Muscle of arm (tissue), 12 donors: ENCODE data around the gene EYS. TPM values are rescaled to one million over a fixed set of nuclear protein-coding genes. Genes with fewer than 3 reads are reported as not detected.

Experiments
- DNase-seq: peaks from one replicate; pipeline ENCODE4 v3.0.0-alpha.2; 2013
- polyA plus RNA-seq, 12 donors: library from polyadenylated mRNA; unstranded; fragments of 120-200 nt; gene quantifications; one replicate each; pipeline ENCODE4 v1.2.1, GENCODE V29; 2013; ENCODE audit not compliant: insufficient read length in 12 of 12

Gene EYS
- polyA plus RNA-seq, 12 donors: 0.27 to 0.80 (median 0.46) TPM; not detected in 2

DNA sequence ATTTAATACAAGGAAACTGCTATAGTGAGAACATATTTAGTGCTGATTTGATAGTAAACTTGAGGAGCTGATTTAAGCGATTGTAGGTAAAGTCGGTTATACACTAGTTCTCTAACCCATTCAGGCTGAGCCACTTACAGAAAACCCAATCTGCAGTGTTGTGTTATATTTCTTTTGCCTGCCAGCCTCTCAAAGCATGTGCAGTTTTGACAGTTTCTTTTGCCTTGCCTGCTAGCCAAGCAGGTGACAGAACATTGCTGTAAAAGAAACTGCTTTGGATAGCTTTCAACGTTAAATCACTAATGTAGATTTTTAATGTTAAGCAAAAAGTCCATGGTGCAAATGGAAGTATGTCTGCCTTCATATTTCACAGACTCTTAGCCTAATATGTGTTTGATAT, 982.9 kb downstream of the EYS start:
- no peak for DNase-seq

DNA sequence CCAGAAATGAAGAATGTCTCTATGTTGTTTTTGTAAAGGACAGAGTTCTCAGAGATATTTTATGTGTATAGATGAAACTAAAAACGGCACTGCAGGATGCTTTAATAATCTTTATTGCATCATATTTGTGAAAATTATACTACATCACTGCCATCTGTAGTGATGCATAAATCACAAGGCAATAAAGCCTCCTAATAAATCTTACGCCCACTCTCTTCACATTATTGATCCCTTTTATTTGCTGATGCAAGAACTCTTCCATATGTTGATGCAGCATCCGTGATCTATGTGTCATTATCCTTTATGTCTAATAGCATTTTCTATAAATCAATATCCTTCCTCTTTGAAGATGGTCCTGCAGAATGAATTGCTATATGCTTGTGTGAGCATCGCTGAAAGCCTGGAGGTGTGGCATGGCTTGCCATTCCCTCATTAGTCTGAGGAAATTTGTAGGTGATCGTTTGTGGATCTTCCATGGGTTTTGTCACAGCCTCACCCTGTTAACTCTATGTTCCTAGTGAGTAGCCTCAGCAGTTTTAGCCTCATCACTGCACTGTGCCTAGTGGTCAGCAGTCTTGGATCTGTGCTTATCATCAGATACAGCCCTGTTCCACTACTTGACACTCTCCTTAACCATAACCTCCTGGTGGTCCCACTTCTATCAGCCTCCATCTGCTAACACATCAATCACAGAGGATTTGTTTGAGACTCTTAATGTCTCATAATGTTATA, 983.5 kb downstream of the EYS start:
- no peak for DNase-seq

- no peak for DNase-seq
Measured at GRCh38 chr6:64721865-64722264, 985.2 kb downstream of the EYS start.

- no peak for DNase-seq
Measured at GRCh38 chr6:64717281-64717680, 989.7 kb downstream of the EYS start.

- no peak for DNase-seq
Measured at GRCh38 chr6:64715624-64716023, 991.4 kb downstream of the EYS start.

GRCh38 chr6:64714073-64714472, 993.0 kb downstream of the EYS start:
- no peak for DNase-seq

DNA sequence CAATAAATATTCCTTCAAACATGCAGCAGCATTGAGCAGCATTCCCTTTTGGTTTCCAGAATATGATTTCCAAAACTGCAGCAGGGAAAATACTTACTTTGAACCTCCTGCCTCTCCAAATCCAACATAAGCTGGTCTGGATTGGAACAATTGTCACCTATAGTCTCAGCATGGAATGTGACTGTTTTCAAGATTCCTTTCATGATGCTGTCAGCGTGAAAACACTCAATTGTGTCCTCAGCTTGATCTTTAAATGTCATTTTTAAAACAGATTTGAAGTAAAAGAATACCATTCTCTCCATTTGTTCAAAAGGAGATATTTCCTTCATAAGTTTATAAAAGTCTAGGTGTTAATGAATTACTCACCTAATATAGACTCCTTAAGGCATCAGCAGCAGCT, 993.9 kb downstream of the EYS start:
- no peak for DNase-seq

- no peak for DNase-seq
Measured at GRCh38 chr6:64712606-64713005, 994.4 kb downstream of the EYS start.

GRCh38 chr6:64703922-64704321, 1003.1 kb downstream of the EYS start:
- no peak for DNase-seq

DNA sequence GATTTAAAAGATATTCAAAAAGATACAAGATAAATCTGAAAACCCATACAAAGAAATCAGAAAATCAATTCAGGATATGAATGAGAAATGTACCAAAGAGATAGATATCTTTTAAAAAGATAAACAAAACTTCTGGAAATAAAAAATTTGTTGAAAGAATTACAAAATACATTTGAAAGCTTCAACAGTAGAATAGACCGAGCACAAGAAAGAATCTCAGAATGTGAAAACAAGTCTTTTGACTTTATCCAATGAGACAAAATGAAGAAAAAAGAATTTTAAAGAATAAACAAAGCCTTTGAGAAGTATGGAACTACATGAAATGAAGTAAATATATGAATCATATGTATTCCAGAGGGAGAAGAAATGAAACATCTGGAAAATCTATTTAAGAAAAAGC, 1011.0 kb downstream of the EYS start:
- DNase-seq: no peak

DNA sequence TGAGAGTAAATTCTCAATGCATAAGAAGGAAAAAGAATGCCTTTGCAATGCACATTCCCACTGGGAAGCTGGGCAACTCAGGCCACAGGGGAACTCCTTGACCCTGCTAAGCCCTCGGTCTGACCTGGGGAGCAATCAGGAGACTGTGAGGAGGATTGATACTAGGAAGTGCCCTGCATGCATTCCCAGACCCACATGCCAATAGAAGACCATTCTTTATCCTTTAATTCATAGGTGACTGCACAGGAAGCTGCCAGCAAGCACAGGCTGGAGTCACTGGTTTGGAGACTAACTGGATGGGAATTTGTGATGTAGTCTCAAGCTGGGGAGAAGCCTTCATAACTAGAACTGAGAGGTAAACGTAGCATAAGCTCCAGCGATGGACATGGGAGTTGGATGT, 1012.7 kb downstream of the EYS start:
- no peak for DNase-seq

GRCh38 chr6:64691064-64691463, 1016.0 kb downstream of the EYS start:
- no peak for DNase-seq

DNA sequence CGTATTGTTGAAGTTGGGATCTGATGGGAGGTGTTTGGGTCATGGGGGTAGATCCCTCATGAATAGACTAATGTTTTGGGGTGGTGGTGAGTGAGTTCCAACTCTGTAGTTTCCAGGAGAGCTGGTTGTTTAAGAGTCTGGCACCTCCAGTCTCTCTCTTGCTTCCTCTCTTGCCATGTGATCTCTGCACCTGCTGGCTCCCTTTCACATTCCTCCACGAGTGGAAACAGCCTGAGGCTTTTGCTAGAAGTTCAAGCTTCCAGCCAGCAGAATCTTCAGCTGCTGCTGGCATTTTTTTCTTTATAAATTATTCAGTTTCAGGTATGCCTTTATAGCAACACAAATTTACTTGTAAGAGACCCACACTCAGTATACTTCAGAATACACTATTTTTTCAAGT, 1021.6 kb downstream of the EYS start:
- no peak for DNase-seq

DNA sequence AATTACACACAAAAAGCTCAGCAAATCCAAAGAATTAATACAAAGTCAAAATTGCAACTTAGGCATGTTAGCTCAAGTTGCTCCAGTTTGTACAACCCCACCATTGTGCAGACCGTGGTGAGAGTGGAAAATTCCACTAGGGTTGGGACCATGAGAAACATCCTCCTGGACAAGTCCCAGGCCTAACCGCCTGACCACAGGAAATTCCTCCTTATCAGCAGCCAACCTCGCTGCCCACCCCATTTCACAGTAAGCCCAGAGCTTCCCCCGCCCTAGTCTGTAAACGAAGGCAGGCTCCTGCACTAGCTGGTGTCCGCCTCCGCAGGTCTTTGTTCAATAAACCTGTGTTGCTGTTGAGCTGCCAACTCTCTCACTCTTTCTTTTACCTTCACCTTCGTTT, 1023.3 kb downstream of the EYS start:
- no peak for DNase-seq

- no peak for DNase-seq
Measured at GRCh38 chr6:64681416-64682160, 1025.4 kb downstream of the EYS start.

DNA sequence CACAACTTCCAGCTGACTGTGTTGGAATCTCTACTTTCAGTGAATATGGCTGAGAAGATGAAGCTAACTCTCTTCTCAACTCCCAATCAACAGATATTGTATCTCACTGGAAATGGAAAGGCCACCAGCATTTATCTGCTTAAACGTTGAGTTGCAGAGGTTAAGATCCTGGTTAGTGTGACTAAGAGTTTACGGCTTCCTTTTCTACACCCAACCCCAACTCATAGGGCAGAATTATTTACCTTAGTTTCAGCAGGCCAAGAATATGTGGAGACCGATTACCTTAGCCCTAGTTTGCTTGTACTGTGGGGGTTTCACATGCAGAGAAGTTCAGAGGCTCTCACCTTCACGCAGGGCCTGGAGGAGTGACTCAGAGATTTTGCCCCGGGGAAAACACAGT, 1026.6 kb downstream of the EYS start:
- no peak for DNase-seq

DNA sequence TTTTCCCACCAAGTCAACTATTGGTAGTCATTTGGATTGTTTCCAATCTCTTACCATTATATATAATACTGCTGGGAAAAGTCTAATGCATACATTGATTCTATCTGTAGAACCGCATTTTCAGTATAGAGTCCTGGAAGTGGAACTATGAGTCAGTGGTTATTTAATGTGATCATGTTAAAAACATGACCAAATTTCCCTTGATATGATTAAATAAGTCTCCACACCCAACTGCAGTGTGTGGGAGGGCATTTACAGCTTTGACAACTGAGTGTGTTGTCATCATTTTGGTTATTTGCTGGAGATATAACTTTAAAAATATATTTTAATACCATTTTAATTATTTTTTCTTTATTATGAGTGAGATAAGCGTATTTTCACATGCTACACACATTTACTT, 1027.6 kb downstream of the EYS start:
- no peak for DNase-seq

DNA sequence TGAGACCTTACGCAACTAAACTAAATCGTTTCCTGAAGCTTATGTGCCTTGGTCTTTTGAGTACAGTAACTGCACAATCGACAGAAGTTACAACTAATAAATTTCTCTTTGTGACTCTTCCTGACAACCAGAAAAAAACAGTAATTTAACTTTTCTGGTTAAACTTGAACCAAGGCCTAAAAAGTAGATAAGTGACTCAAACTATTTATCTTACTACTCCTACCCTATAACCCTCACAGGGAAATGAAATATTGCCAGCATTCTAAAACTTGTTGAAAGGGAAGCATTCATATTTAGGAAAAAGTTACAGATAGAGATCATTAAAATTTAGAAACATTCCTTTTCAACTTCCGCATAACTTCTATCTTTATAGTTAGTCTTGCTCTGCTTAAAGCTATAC, 1034.4 kb downstream of the EYS start:
- no peak for DNase-seq

DNA sequence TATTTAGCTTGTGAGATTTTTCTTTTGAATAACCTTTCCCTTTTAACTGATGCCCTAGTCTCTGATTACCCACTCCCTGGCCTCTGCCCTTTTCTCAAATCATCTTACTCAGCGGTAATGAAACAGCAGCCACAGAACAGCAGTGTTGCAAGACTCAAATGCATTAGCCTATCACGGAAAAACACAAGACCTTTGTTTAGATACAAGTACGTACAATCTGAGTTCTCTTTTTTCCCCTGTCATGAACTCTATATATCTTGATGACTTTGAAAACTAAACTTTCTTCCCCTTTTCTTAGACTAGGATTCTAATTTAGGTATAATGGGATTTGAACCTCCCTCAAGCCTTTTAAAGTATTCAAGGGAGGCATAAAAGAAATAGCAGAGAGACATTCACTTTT, 1034.9 kb downstream of the EYS start:
- DNase-seq: no peak

GRCh38 chr6:64665137-64665536, 1041.9 kb downstream of the EYS start:
- no peak for DNase-seq

- no peak for DNase-seq
Measured at GRCh38 chr6:64664480-64664879, 1042.5 kb downstream of the EYS start.

DNA sequence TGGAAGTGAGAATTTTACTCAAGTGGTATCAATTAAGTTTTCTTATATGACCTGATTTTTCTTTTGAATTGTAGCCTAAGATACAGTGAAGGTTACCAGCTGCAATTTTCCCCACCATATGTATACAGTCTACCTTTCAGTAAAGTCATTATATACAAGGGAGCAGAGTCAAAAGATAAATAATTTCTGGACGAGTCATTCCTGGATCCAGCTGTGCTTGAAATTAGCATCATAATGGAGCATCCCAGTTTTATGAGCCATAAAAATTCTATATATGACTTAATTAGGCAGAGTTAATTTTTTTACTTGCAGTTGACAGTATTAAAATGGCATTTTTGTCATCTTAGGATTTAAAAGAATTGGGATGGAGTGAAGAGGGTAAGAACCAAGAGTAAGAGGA, 1063.0 kb downstream of the EYS start:
- DNase-seq: no peak

DNA sequence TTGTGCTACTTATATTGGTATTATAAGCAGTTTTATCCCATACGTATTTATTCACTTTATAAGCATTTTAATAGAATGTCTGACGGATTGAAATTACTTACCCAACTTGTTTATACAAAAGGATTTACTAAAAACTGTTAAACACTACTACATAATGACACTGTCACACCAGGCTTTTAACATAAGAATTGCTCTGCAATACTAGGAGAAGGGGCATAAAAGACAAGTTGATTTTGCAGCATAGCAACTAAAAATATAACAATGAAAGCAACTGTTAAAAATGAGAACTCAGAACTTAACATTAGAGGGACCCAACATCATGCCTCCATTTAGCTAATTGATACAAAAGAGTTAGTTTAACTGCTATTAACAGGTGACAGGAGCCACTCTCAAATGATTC, 1076.1 kb downstream of the EYS start:
- DNase-seq: no peak

GRCh38 chr6:64622944-64623343, 1084.1 kb downstream of the EYS start:
- DNase-seq: no peak
